WTC11 (cell line): ENCODE results near the gene CAMSAP3. TPM values are rescaled to one million over a fixed set of nuclear protein-coding genes. Genes with fewer than 3 reads are reported as not detected.

Experiments used
- ATAC-seq: fragments of 200-7000 bp; cut with Tn5 transposase; 2 replicates; pipeline ENCODE4 v1.10.0; 2021; ENCODE audit warnings: mild to moderate bottlenecking, moderate library complexity
- CTCF ChIA-PET: fragments of 300-600 bp; sonication (Branson Sonifier 250); formaldehyde crosslinking; loops from one replicate; lab custom pipeline; 2021; ENCODE audit warnings: antibody characterized with exemption; lab: Charles Lee
- POLR2A ChIA-PET: fragments of 350-600 bp; sonication (Branson Sonifier 250); formaldehyde crosslinking; loops from one replicate; lab custom pipeline; 2021; ENCODE audit warnings: antibody characterized with exemption; lab: Charles Lee
- DNase-seq: peaks from one replicate; pipeline ENCODE4 v3.0.0; 2021; ENCODE audit warnings: low spot score
- H3K27ac Mint-ChIP-seq: 2 replicates; pipeline ENCODE4 v1.8.0; 2021; ENCODE audit warnings: mixed read lengths
- H3K27me3 Mint-ChIP-seq: 2 replicates; pipeline ENCODE4 v1.8.0; 2021; ENCODE audit warnings: low read depth, mild to moderate bottlenecking, moderate library complexity, mixed read lengths
- H3K36me3 Mint-ChIP-seq: 2 replicates; pipeline ENCODE4 v1.8.0; 2021; ENCODE audit warnings: mixed read lengths
- H3K4me1 Mint-ChIP-seq: 2 replicates; pipeline ENCODE4 v1.8.0; 2022; ENCODE audit warnings: mixed read lengths
- H3K4me3 Mint-ChIP-seq: 2 replicates; pipeline ENCODE4 v1.8.0; 2021; ENCODE audit warnings: mild to moderate bottlenecking, moderate library complexity, mixed read lengths
- H3K9me3 Mint-ChIP-seq: 2 replicates; pipeline ENCODE4 v1.8.0; 2021; ENCODE audit warnings: mixed read lengths
- ELF4 ChIP-seq: sonication (generic); formaldehyde crosslinking; IDR thresholded peaks from 2 replicates; pipeline ENCODE4 v1.8.1; 2022; ENCODE audit warnings: low read depth, mild to moderate bottlenecking, moderate library complexity, missing genetic modification reagents
- ESRRA ChIP-seq: sonication (generic); formaldehyde crosslinking; IDR thresholded peaks from 2 replicates; pipeline ENCODE4 v1.8.1; 2022; ENCODE audit warnings: mild to moderate bottlenecking, missing genetic modification reagents, borderline replicate concordance
- ETV6 ChIP-seq: sonication (generic); formaldehyde crosslinking; IDR thresholded peaks from 2 replicates; pipeline ENCODE4 v1.8.1; 2022; ENCODE audit warnings: mild to moderate bottlenecking, missing genetic modification reagents
- FOXK1 ChIP-seq: sonication (generic); formaldehyde crosslinking; IDR thresholded peaks from 2 replicates; pipeline ENCODE4 v1.8.0; 2022; ENCODE audit warnings: mild to moderate bottlenecking, moderate library complexity, missing genetic modification reagents
- GABPB1 ChIP-seq: sonication (generic); formaldehyde crosslinking; IDR thresholded peaks from 2 replicates; pipeline ENCODE4 v1.8.1; 2023; ENCODE audit warnings: mild to moderate bottlenecking, missing genetic modification reagents
- JAZF1 ChIP-seq: fragments of 250-450 bp; sonication (Bioruptor Pico); IDR thresholded peaks from 2 replicates; pipeline ENCODE4 v1.9.0; 2021; ENCODE audit warnings: moderate library complexity, mild to moderate bottlenecking, inconsistent platforms
- JUN ChIP-seq: sonication (generic); formaldehyde crosslinking; IDR thresholded peaks from 2 replicates; pipeline ENCODE4 v1.8.0; 2023; ENCODE audit warnings: mild to moderate bottlenecking, missing genetic modification reagents
- MXD4 ChIP-seq: fragments of 250-450 bp; sonication (Bioruptor Pico); IDR thresholded peaks from 2 replicates; pipeline ENCODE4 v1.8.0; 2021; ENCODE audit warnings: mild to moderate bottlenecking, moderate library complexity, borderline replicate concordance
- RORB ChIP-seq: fragments of 250-450 bp; sonication (Bioruptor Pico); IDR thresholded peaks from 2 replicates; pipeline ENCODE4 v1.9.0; 2021; ENCODE audit warnings: mild to moderate bottlenecking
- SMAD4 ChIP-seq: sonication (generic); formaldehyde crosslinking; IDR thresholded peaks from 2 replicates; pipeline ENCODE4 v1.8.0; 2022; ENCODE audit warnings: mild to moderate bottlenecking, missing genetic modification reagents
- TEAD4 ChIP-seq: sonication (generic); formaldehyde crosslinking; IDR thresholded peaks from 2 replicates; pipeline ENCODE4 v1.8.0; 2022; ENCODE audit warnings: mild to moderate bottlenecking, missing genetic modification reagents
- ZBTB21 ChIP-seq: sonication (generic); formaldehyde crosslinking; IDR thresholded peaks from 2 replicates; pipeline ENCODE4 v1.8.1; 2023; ENCODE audit warnings: mild to moderate bottlenecking, missing genetic modification reagents, borderline replicate concordance
- ZNF138 ChIP-seq: sonication (generic); formaldehyde crosslinking; conservative IDR thresholded peaks from 2 replicates; pipeline ENCODE4 v1.8.1; 2022; ENCODE audit warnings: mild to moderate bottlenecking, moderate library complexity, missing genetic modification reagents
- ZNF317 ChIP-seq: sonication (generic); formaldehyde crosslinking; IDR thresholded peaks from 2 replicates; pipeline ENCODE4 v1.8.1; 2023; ENCODE audit warnings: low read depth, mild to moderate bottlenecking, moderate library complexity, missing genetic modification reagents, borderline replicate concordance
- total RNA-seq: library from RNA; stranded (reverse); gene quantifications from 3 replicates; pipeline ENCODE4 v1.2.3, GENCODE V29; 2021
- TF ChIP-seq, protein P1 (sequence below): fragments of 250-450 bp; sonication (Bioruptor Pico); IDR thresholded peaks from 2 replicates; pipeline ENCODE4 v1.9.0; 2021; ENCODE audit warnings: mild to moderate bottlenecking, borderline replicate concordance
- TF ChIP-seq, protein P2 (sequence below): fragments of 200-600 bp; IDR thresholded peaks from 2 replicates; pipeline ENCODE4 v1.8.0; 2022; ENCODE audit warnings: antibody characterized with exemption
- TF ChIP-seq, protein P3 (sequence below): sonication (generic); formaldehyde crosslinking; IDR thresholded peaks from 2 replicates; pipeline ENCODE4 v1.8.1; 2022; ENCODE audit warnings: mild to moderate bottlenecking, moderate library complexity, missing genetic modification reagents
- TF ChIP-seq, protein P4 (sequence below): sonication (generic); formaldehyde crosslinking; IDR thresholded peaks from 2 replicates; pipeline ENCODE4 v1.8.1; 2023; ENCODE audit warnings: mild to moderate bottlenecking, missing genetic modification reagents
- TF ChIP-seq, protein P5 (sequence below): sonication (generic); formaldehyde crosslinking; IDR thresholded peaks from 2 replicates; pipeline ENCODE4 v1.8.0; 2022; ENCODE audit warnings: mild to moderate bottlenecking, missing genetic modification reagents

The CAMSAP3 gene
- total RNA-seq, 1 experiment from 2014 or later: 27.8 TPM

DNA sequence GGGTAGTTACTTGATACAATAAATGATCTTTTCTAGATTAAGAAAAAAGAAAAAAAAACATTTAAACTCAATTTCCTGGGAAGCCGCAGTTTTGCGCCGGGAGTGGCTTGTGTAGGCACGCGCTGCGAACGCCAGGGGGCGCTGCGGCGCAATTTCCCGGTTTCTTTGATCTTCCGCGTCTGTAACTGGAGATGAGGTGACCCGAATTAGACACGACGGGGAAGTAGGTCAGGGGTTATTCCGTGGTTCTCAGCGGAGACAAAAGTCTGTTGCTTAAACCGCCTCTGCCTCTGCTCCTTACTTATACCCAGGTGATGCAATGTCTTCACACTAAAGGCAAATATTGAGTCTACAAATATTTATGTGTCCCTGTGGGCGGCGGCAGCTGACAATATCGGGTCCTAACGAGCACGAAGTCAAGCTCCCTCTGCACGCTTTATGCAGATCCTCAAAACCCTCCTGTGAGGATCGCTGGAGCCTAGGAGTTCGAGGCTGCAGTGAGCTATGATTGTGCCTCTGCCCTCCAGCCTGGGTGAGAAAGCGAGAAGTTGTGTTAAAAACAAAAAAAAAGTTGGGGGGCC lies 56.5 kb downstream of the CAMSAP3 start:
- Mint-ChIP-seq H3K27me3 (peaks cover 59% of the 10 kb centered on the region), H3K4me1 (peaks cover 7% of the 10 kb centered on the region), H3K36me3 (no peaks in the 10 kb centered on the region), H3K4me3 (peak overlapping the region; percentile 44), H3K27ac (0 out of 2 replicates have a peak overlapping the region, but pooled peaks have one; percentile 11), H3K9me3 (no peaks in the 10 kb centered on the region)
- CTCF ChIA-PET: interaction anchor here (0.6 to 4.3 kb wide), 14 partner anchors 9 to 1001 kb away, joined by 3 to 28 read pairs (median 4); partner anchors contain the start of genes MAP2K7, PCP2 and TRAPPC5
- ATAC-seq (peak; percentile 87), DNase-seq (peak; percentile 88)
- TF ChIP-seq JUN (CRISPR knock-in tag): no peak
- TF ChIP-seq, protein P1, sequence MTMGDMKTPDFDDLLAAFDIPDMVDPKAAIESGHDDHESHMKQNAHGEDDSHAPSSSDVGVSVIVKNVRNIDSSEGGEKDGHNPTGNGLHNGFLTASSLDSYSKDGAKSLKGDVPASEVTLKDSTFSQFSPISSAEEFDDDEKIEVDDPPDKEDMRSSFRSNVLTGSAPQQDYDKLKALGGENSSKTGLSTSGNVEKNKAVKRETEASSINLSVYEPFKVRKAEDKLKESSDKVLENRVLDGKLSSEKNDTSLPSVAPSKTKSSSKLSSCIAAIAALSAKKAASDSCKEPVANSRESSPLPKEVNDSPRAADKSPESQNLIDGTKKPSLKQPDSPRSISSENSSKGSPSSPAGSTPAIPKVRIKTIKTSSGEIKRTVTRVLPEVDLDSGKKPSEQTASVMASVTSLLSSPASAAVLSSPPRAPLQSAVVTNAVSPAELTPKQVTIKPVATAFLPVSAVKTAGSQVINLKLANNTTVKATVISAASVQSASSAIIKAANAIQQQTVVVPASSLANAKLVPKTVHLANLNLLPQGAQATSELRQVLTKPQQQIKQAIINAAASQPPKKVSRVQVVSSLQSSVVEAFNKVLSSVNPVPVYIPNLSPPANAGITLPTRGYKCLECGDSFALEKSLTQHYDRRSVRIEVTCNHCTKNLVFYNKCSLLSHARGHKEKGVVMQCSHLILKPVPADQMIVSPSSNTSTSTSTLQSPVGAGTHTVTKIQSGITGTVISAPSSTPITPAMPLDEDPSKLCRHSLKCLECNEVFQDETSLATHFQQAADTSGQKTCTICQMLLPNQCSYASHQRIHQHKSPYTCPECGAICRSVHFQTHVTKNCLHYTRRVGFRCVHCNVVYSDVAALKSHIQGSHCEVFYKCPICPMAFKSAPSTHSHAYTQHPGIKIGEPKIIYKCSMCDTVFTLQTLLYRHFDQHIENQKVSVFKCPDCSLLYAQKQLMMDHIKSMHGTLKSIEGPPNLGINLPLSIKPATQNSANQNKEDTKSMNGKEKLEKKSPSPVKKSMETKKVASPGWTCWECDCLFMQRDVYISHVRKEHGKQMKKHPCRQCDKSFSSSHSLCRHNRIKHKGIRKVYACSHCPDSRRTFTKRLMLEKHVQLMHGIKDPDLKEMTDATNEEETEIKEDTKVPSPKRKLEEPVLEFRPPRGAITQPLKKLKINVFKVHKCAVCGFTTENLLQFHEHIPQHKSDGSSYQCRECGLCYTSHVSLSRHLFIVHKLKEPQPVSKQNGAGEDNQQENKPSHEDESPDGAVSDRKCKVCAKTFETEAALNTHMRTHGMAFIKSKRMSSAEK (CRISPR knock-in tag): no peak
- TF ChIP-seq GABPB1 (CRISPR knock-in tag): peak; percentile 98
- TF ChIP-seq ELF4 (CRISPR knock-in tag): no peak
- no peak for TF ChIP-seq ZNF317 (CRISPR knock-in tag)
- TF ChIP-seq, protein P2, sequence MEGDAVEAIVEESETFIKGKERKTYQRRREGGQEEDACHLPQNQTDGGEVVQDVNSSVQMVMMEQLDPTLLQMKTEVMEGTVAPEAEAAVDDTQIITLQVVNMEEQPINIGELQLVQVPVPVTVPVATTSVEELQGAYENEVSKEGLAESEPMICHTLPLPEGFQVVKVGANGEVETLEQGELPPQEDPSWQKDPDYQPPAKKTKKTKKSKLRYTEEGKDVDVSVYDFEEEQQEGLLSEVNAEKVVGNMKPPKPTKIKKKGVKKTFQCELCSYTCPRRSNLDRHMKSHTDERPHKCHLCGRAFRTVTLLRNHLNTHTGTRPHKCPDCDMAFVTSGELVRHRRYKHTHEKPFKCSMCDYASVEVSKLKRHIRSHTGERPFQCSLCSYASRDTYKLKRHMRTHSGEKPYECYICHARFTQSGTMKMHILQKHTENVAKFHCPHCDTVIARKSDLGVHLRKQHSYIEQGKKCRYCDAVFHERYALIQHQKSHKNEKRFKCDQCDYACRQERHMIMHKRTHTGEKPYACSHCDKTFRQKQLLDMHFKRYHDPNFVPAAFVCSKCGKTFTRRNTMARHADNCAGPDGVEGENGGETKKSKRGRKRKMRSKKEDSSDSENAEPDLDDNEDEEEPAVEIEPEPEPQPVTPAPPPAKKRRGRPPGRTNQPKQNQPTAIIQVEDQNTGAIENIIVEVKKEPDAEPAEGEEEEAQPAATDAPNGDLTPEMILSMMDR: peak; percentile 99
- no peak for TF ChIP-seq ZNF138
- no peak for TF ChIP-seq SMAD4
- TF ChIP-seq ETV6: no peak
- TF ChIP-seq MXD4 (CRISPR knock-in tag): no peak
- TF ChIP-seq FOXK1 (CRISPR knock-in tag): no peak
- no peak for TF ChIP-seq ESRRA (CRISPR knock-in tag)
- POLR2A ChIA-PET: interaction anchor here (0.7 kb wide), 1 partner anchor 70 kb away, joined by 3 read pairs; no protein-coding TSS in a partner anchor

DNA sequence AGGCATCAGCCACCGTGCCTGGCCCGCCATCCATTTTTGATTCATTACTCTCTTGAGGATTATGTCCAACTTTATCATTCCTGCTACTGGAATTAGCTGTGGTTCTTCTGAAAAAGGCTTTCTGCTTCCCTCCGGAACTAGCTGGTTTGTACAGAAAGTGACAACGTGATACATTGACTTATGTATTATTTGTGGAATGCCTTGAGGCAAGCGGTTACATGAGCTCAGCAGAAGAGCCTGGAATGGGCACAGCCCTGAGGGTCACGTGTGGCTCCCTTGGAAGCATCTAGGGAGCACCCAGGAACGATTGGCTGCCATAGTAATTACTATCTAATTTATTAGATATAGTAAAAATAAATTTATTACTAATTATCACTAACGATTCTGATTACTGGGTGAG lies 58.7 kb downstream of the CAMSAP3 start:
- peaks cover 67% of the 10 kb centered on the region for H3K27me3 Mint-ChIP-seq
- H3K9me3 Mint-ChIP-seq: no peaks in the 10 kb centered on the region
- H3K4me1 Mint-ChIP-seq: peaks cover 7% of the 10 kb centered on the region
- ATAC-seq (no peak), DNase-seq (no peak)
- CTCF ChIA-PET: interaction anchor here (1.9 to 2.7 kb wide), 3 partner anchors 27 to 150 kb away, joined by 4 to 12 read pairs (median 11); partner anchors contain the start of gene TRAPPC5
- H3K4me3 Mint-ChIP-seq: no peak overlapping the region
- POLR2A ChIA-PET: no interaction called here
- H3K36me3 Mint-ChIP-seq: no peaks in the 10 kb centered on the region
- TF ChIP-seq, protein P3, sequence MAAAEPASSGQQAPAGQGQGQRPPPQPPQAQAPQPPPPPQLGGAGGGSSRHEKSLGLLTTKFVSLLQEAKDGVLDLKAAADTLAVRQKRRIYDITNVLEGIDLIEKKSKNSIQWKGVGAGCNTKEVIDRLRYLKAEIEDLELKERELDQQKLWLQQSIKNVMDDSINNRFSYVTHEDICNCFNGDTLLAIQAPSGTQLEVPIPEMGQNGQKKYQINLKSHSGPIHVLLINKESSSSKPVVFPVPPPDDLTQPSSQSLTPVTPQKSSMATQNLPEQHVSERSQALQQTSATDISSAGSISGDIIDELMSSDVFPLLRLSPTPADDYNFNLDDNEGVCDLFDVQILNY: no peak
- no peak for TF ChIP-seq RORB
- H3K27ac Mint-ChIP-seq: no peak overlapping the region

DNA sequence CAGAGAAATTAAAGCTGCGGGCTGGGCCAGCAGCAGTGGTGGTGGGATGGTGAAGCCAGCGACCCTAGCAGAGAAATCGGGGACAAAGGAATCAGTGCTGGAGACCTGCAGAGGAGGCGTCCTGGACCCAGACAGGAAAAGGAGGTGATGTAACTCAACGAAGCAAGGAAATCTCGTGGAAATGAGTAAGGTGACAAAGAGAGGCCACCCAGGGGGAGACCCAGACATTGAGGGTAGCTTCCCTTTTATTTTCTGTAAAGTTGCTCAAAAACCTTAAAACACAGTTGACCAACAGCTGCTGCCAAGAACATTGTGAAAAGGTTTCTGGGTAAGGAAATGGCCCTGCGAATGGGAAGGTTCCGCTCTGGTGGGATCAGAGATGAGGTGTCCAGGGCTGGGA lies 59.9 kb downstream of the CAMSAP3 start:
- DNase-seq (no peak), ATAC-seq (no peak)
- no peaks in the 10 kb centered on the region for H3K36me3 Mint-ChIP-seq
- no peaks in the 10 kb centered on the region for H3K9me3 Mint-ChIP-seq
- H3K4me3 Mint-ChIP-seq: no peak overlapping the region
- ChIA-PET POLR2A (no interaction called here), CTCF (interaction anchor here (1.0 to 2.7 kb wide), 4 partner anchors 25 to 149 kb away, joined by 3 to 12 read pairs (median 8); partner anchors contain the start of gene TRAPPC5)
- no peak overlapping the region for H3K27ac Mint-ChIP-seq
- H3K27me3 Mint-ChIP-seq: peaks cover 69% of the 10 kb centered on the region
- TF ChIP-seq, protein P4, sequence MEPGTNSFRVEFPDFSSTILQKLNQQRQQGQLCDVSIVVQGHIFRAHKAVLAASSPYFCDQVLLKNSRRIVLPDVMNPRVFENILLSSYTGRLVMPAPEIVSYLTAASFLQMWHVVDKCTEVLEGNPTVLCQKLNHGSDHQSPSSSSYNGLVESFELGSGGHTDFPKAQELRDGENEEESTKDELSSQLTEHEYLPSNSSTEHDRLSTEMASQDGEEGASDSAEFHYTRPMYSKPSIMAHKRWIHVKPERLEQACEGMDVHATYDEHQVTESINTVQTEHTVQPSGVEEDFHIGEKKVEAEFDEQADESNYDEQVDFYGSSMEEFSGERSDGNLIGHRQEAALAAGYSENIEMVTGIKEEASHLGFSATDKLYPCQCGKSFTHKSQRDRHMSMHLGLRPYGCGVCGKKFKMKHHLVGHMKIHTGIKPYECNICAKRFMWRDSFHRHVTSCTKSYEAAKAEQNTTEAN (CRISPR knock-in tag): no peak
- TF ChIP-seq TEAD4 (no peak), ZBTB21 (CRISPR knock-in tag) (no peak), JAZF1 (CRISPR knock-in tag) (no peak)
- TF ChIP-seq, protein P5, sequence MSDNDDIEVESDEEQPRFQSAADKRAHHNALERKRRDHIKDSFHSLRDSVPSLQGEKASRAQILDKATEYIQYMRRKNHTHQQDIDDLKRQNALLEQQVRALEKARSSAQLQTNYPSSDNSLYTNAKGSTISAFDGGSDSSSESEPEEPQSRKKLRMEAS (CRISPR knock-in tag): no peak
- peaks cover 7% of the 10 kb centered on the region for H3K4me1 Mint-ChIP-seq
